ENCODE measurements around the gene DIP2C. TPM values are rescaled to one million over a fixed set of nuclear protein-coding genes. Genes with fewer than 3 reads are reported as not detected.

The DIP2C gene
- total RNA-seq, 1 donor from 2014 or later: 10.1 TPM

- no peak overlapping the region for H3K4me2 ChIP-seq
- no peak overlapping the region for H3K27ac ChIP-seq
- H2AFZ ChIP-seq (replicated peaks): no peak overlapping the region
- no peaks in the 10 kb centered on the region for H3K36me3 ChIP-seq
- H3K79me2 ChIP-seq (ENCODE audit: low read depth): no peaks in the 10 kb centered on the region
- no peak overlapping the region for H3K9ac ChIP-seq
- H4K20me1 ChIP-seq (ENCODE audit: low read depth): no peaks in the 10 kb centered on the region
- Mint-ChIP-seq H3K27me3 (ENCODE audit: insufficient read depth, low read depth) (no peaks in the 10 kb centered on the region), H3K36me3 (peaks cover 35% of the 10 kb centered on the region), H3K9me3 (peaks cover 4% of the 10 kb centered on the region), H3K4me1 (no peaks in the 10 kb centered on the region), H3K4me3 (no peak overlapping the region), H3K27ac (no peak overlapping the region)
- DNase-seq (ENCODE audit: low spot score): no peak
- H3K4me1 ChIP-seq: no peaks in the 10 kb centered on the region
- no peak for TF ChIP-seq EZH2phosphoT487 (IDR thresholded peaks at IDR 0.05)
- TF ChIP-seq EZH2 (IDR thresholded peaks at IDR 0.05): no peak
- TF ChIP-seq, protein P1, sequence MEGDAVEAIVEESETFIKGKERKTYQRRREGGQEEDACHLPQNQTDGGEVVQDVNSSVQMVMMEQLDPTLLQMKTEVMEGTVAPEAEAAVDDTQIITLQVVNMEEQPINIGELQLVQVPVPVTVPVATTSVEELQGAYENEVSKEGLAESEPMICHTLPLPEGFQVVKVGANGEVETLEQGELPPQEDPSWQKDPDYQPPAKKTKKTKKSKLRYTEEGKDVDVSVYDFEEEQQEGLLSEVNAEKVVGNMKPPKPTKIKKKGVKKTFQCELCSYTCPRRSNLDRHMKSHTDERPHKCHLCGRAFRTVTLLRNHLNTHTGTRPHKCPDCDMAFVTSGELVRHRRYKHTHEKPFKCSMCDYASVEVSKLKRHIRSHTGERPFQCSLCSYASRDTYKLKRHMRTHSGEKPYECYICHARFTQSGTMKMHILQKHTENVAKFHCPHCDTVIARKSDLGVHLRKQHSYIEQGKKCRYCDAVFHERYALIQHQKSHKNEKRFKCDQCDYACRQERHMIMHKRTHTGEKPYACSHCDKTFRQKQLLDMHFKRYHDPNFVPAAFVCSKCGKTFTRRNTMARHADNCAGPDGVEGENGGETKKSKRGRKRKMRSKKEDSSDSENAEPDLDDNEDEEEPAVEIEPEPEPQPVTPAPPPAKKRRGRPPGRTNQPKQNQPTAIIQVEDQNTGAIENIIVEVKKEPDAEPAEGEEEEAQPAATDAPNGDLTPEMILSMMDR (IDR thresholded peaks at IDR 0.05): no peak
- H3K27me3 ChIP-seq: no peaks in the 10 kb centered on the region
- H3K4me3 ChIP-seq: no peak overlapping the region
- H3F3A ChIP-seq (ENCODE audit: low read depth): no peaks in the 10 kb centered on the region
- no peaks in the 10 kb centered on the region for H3K9me3 ChIP-seq (ENCODE audit: low read depth)
Observed at GRCh38 chr10:437698-438490, 251.6 kb downstream of the DIP2C start.

DNA sequence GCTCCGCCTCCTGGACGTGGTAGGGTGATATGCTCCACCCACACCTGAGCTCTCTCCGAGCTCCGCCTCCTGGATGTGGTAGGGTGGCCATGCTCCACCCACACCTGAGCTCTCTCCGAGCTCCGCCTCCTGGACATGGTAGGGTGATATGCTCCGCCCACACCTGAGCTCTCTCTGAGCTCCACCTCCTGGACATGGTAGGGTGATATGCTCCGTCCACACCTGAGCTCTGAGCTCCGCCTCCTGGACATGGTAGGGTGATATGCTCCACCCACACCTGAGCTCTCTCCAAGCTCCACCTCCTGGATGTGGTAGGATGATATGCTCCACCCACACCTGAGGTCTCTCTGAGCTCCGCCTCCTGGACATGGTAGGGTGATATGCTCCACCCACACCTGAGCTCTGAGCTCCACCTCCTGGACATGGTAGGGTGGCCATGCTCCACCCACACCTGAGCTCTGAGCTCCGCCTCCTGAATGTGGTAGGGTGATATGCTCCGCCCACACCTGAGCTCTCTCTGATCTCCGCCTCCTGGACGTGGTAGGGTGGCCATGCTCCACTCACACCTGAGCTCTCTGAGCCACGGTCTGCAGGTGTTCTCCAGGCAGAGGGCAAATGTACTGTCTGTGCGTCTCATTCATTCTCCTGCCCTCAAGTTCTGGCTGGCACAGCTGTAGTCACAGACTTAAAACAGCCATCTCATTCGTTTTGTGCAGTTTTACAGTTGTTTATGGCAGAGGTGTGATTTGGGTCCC is 252.4 kb downstream of the DIP2C start:
- H3K27me3 Mint-ChIP-seq (ENCODE audit: insufficient read depth, low read depth): no peaks in the 10 kb centered on the region
- Histone ChIP-seq H3K79me2 (ENCODE audit: low read depth) (no peaks in the 10 kb centered on the region), H4K20me1 (ENCODE audit: low read depth) (no peaks in the 10 kb centered on the region), H3K27me3 (no peaks in the 10 kb centered on the region), H3K27ac (no peak overlapping the region), H3K4me1 (no peaks in the 10 kb centered on the region), H3K4me3 (no peak overlapping the region), H3K36me3 (no peaks in the 10 kb centered on the region), H3K9ac (no peak overlapping the region), H3K9me3 (ENCODE audit: low read depth) (no peaks in the 10 kb centered on the region), H2AFZ (replicated peaks) (no peak overlapping the region), H3F3A (ENCODE audit: low read depth) (no peaks in the 10 kb centered on the region), H3K4me2 (no peak overlapping the region)
- no peak for TF ChIP-seq EZH2phosphoT487 (IDR thresholded peaks at IDR 0.05)
- TF ChIP-seq, protein P1 (IDR thresholded peaks at IDR 0.05): no peak
- no peak for TF ChIP-seq EZH2 (IDR thresholded peaks at IDR 0.05)
- H3K36me3 Mint-ChIP-seq: peaks cover 41% of the 10 kb centered on the region
- H3K4me3 Mint-ChIP-seq: no peak overlapping the region
- peaks cover 10% of the 10 kb centered on the region for H3K9me3 Mint-ChIP-seq
- no peak for DNase-seq (ENCODE audit: low spot score)
- H3K4me1 Mint-ChIP-seq: no peaks in the 10 kb centered on the region
- no peak overlapping the region for H3K27ac Mint-ChIP-seq

GRCh38 chr10:436013-436697 is 253.3 kb downstream of the DIP2C start:
- Mint-ChIP-seq H3K4me1 (no peaks in the 10 kb centered on the region), H3K36me3 (peaks cover 45% of the 10 kb centered on the region), H3K27ac (no peak overlapping the region), H3K4me3 (no peak overlapping the region), H3K27me3 (ENCODE audit: insufficient read depth, low read depth) (no peaks in the 10 kb centered on the region), H3K9me3 (peaks cover 17% of the 10 kb centered on the region)
- H3F3A ChIP-seq (ENCODE audit: low read depth): no peaks in the 10 kb centered on the region
- no peaks in the 10 kb centered on the region for H3K79me2 ChIP-seq (ENCODE audit: low read depth)
- H3K36me3 ChIP-seq: no peaks in the 10 kb centered on the region
- no peaks in the 10 kb centered on the region for H3K9me3 ChIP-seq (ENCODE audit: low read depth)
- H3K4me3 ChIP-seq: no peak overlapping the region
- H3K9ac ChIP-seq: no peak overlapping the region
- no peak overlapping the region for H3K4me2 ChIP-seq
- H3K27ac ChIP-seq: no peak overlapping the region
- no peaks in the 10 kb centered on the region for H4K20me1 ChIP-seq (ENCODE audit: low read depth)
- H3K4me1 ChIP-seq: no peaks in the 10 kb centered on the region
- TF ChIP-seq EZH2 (IDR thresholded peaks at IDR 0.05) (no peak), EZH2phosphoT487 (IDR thresholded peaks at IDR 0.05) (no peak)
- TF ChIP-seq, protein P1 (IDR thresholded peaks at IDR 0.05): no peak
- no peak overlapping the region for H2AFZ ChIP-seq (replicated peaks)
- H3K27me3 ChIP-seq: no peaks in the 10 kb centered on the region
- DNase-seq (ENCODE audit: low spot score): no peak

Data from neural progenitor cell (in vitro differentiated cells).